Left colon (tissue), 2 donors: ENCODE data around the gene POLR1A. TPM values are rescaled to one million over a fixed set of nuclear protein-coding genes. Genes with fewer than 3 reads are reported as not detected.
A peak's percentile ranks its signal among the peaks of the same experiment; 100 is the strongest.

Experiments used
- ATAC-seq: fragments of 200-7000 bp; cut with Tn5 transposase; one replicate; pipeline ENCODE4 v1.9.1; 2020; ENCODE audit warnings: mild to moderate bottlenecking, moderate library complexity
- DNase-seq, 2 donors: peaks; one replicate each; pipeline ENCODE4 v3.0.0-alpha.2; 2020
- intact Hi-C, 2 donors: fragments of 100-400 bp; cut with DNase I in 1 of 2; cut with micrococcal nuclease in 1 of 2; formaldehyde crosslinking; loops; one replicate each; pipeline versions ENCODE4 v1.11.2 to v1.14.0; 2022; cut with DNase I, micrococcal nuclease
- total RNA-seq, 2 donors: library from RNA; stranded (reverse); fragmentation: NEBNext Ultra II Directional; extraction: Animal tissue kit (Norgen Biotek cat#: 25700); gene quantifications; one replicate each; pipeline ENCODE4 v1.2.1, GENCODE V29; 2021
- donor health status: DM: no; HTN: no; CAD: no.
- donor health status: DM: yes; HTN: yes; CAD: no.

POLR1A gene
- total RNA-seq, 2 donors from 2014 or later = 18.4 to 29.9 TPM

- ATAC-seq (no peak), DNase-seq (no peak)
- intact Hi-C loops = no loop called here
Observed at GRCh38 chr2:86102157-86102556, 3.5 kb downstream of the POLR1A start.

GRCh38 chr2:86097913-86098312 lies 7.8 kb downstream of the POLR1A start:
- no peak for DNase-seq
- no peak for ATAC-seq
- intact Hi-C loops = no loop called here

GRCh38 chr2:86097114-86097896 lies 8.4 kb downstream of the POLR1A start:
- ATAC-seq (no peak), DNase-seq (no peak)
- intact Hi-C loops = no loop called here

- intact Hi-C loops = no loop called here
- DNase-seq (no peak), ATAC-seq (no peak)
Observed at GRCh38 chr2:86094229-86094628, 11.5 kb downstream of the POLR1A start.

- intact Hi-C loops = no loop called here
Observed at GRCh38 chr2:86087936-86088850, 17.5 kb downstream of the POLR1A start.

GRCh38 chr2:86082756-86083155 lies 22.9 kb downstream of the POLR1A start:
- intact Hi-C loops = loop anchor here in 1 of 2 donors (5.0 kb wide), 1 partner anchor 255 kb away; no protein-coding TSS in a partner anchor
- ATAC-seq (no peak), DNase-seq (no peak)

More at GRCh38 chr2:86087936-86088850, 17.5 kb downstream of the POLR1A start:
- no peak for ATAC-seq
- no peak for DNase-seq

- intact Hi-C loops = loop anchor here (2.0 to 5.0 kb wide), 2 partner anchors 253 to 254 kb away; no protein-coding TSS in a partner anchor
- DNase-seq (no peak), ATAC-seq (no peak)
Observed at GRCh38 chr2:86081724-86082123, 24.0 kb downstream of the POLR1A start.

GRCh38 chr2:86079981-86080911 lies 25.4 kb downstream of the POLR1A start:
- ATAC-seq (peak; percentile 91), DNase-seq (peak; percentile 84 to 92)
- intact Hi-C loops = loop anchor here (2.0 to 5.0 kb wide), 2 partner anchors 251 to 253 kb away; no protein-coding TSS in a partner anchor

GRCh38 chr2:86078774-86079545 lies 26.7 kb downstream of the POLR1A start:
- no peak for ATAC-seq
- intact Hi-C loops = no loop called here
- DNase-seq = no peak

GRCh38 chr2:86075886-86076285 lies 29.8 kb downstream of the POLR1A start:
- intact Hi-C loops = no loop called here
- ATAC-seq = no peak
- DNase-seq = no peak

- no peak for ATAC-seq
- no peak for DNase-seq
- intact Hi-C loops = no loop called here
Observed at GRCh38 chr2:86074811-86075210, 30.9 kb downstream of the POLR1A start.

GRCh38 chr2:86074256-86074655 lies 31.4 kb downstream of the POLR1A start:
- ATAC-seq = no peak
- no peak for DNase-seq
- intact Hi-C loops = no loop called here

- DNase-seq = no peak
- no peak for ATAC-seq
- intact Hi-C loops = no loop called here
Observed at GRCh38 chr2:86073225-86073624, 32.5 kb downstream of the POLR1A start.

GRCh38 chr2:86072271-86072858 lies 33.3 kb downstream of the POLR1A start:
- DNase-seq (peak in 1 of 2 donors; percentile 27), ATAC-seq (peak; percentile 38)
- intact Hi-C loops = no loop called here

GRCh38 chr2:86070868-86071267 lies 34.8 kb downstream of the POLR1A start:
- ATAC-seq (no peak), DNase-seq (no peak)
- intact Hi-C loops = no loop called here

GRCh38 chr2:86069783-86070339 lies 35.8 kb downstream of the POLR1A start:
- intact Hi-C loops = no loop called here
- no peak for ATAC-seq
- no peak for DNase-seq

GRCh38 chr2:86069091-86069685 lies 36.5 kb downstream of the POLR1A start:
- DNase-seq (no peak), ATAC-seq (no peak)
- intact Hi-C loops = no loop called here
